ENCODE data around the gene PLCB1. TPM values are rescaled to one million over a fixed set of nuclear protein-coding genes. Genes with fewer than 3 reads are reported as not detected.

Gene PLCB1
- total and polyA plus RNA-seq, 3 experiments from 2014 or later: 8.5 to 9.9 (median 8.8) TPM

DNA sequence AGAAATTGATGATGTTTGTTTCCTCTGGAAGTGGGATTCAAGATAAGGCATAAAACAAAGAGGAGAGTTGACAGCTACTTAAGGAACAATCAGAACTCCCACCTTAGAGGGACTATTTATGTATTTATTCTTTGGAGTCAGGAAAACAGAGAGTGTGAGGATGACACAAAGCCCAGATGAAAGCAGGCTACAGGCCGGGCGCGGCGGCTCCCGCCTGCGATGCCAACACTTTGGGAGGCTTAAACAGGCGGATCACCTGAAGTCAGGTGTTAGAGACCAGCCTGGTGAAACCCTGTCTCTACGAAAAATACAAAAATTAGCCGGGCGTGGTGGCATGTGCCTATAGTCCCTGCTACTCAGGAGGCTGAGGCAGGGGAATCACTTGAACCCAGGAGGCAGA, 543.8 kb downstream of the PLCB1 start:
- no peaks in the 10 kb centered on the region for H3K4me1 Mint-ChIP-seq
- Histone ChIP-seq H3K9me3 (ENCODE audit: low read length) (no peaks in the 10 kb centered on the region), H3K4me1 (ENCODE audit: insufficient read depth, low read length) (no peaks in the 10 kb centered on the region), H3K27ac (ENCODE audit: low read depth, low read length) (no peak overlapping the region), H3K4me3 (ENCODE audit: low read length) (no peak overlapping the region), H3K36me3 (ENCODE audit: insufficient read depth, low read length) (no peaks in the 10 kb centered on the region), H3K27me3 (ENCODE audit: insufficient read depth, low read length, poor library complexity, severe bottlenecking) (no peaks in the 10 kb centered on the region)
- H3K36me3 Mint-ChIP-seq: peaks cover 1 to 31% (median 8%) of the 10 kb centered on the region in 3 donors
- DNase-seq: no peak
- POLR2A ChIA-PET: no interaction called here
- no peak overlapping the region for H3K4me3 Mint-ChIP-seq
- no peaks in the 10 kb centered on the region for H3K27me3 Mint-ChIP-seq
- no peak overlapping the region for H3K27ac Mint-ChIP-seq
- CTCF ChIA-PET: no interaction called here
- peaks cover 0 to 10% (median 2%) of the 10 kb centered on the region in 5 donors for H3K9me3 Mint-ChIP-seq

DNA sequence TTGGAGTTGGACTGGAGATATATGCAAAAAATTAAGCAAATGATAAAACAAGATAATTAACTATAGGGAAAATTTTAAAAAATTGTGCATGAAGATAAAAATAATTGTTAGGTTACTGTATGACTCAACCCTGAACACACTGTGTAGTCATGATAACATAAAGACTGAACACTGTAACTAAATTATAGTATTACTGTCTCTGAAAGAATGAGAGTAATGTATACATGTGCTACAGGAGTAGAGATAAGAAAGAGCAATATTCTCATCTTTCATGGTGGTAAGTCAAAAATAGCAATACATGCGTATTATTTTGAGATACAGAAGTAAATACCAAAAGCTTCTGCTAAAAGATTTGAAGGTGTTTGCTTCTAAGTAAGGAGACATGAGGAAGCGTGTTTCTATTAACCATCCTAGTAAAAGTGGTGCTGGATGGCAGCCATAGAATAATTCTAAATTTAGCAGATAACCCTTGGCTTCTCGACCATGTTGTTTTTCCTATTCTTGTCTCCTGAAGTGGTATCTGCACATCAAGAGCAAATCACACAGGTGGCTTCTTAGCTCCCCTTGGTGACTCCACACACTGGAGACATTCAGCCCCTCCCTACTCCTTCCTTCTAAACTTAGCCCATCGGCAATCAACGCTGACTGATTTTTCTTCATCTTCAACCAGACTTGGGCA, 546.2 kb downstream of the PLCB1 start:
- H3K4me3 Mint-ChIP-seq: no peak overlapping the region
- no peak overlapping the region for H3K4me3 ChIP-seq (ENCODE audit: low read length)
- no peak for DNase-seq
- no peak overlapping the region for H3K27ac ChIP-seq (ENCODE audit: low read depth, low read length)
- H3K4me1 Mint-ChIP-seq: no peaks in the 10 kb centered on the region
- POLR2A ChIA-PET: no interaction called here
- H3K36me3 Mint-ChIP-seq: peaks cover 1 to 31% (median 8%) of the 10 kb centered on the region in 3 donors
- H3K36me3 ChIP-seq (ENCODE audit: insufficient read depth, low read length): no peaks in the 10 kb centered on the region
- no peaks in the 10 kb centered on the region for H3K9me3 ChIP-seq (ENCODE audit: low read length)
- H3K27me3 ChIP-seq (ENCODE audit: insufficient read depth, low read length, poor library complexity, severe bottlenecking): no peaks in the 10 kb centered on the region
- no peaks in the 10 kb centered on the region for H3K27me3 Mint-ChIP-seq
- no peaks in the 10 kb centered on the region for H3K4me1 ChIP-seq (ENCODE audit: insufficient read depth, low read length)
- no peak overlapping the region for H3K27ac Mint-ChIP-seq
- CTCF ChIA-PET: interaction anchor here (1.3 kb wide), 1 partner anchor 10 kb away, joined by 3 read pairs; no protein-coding TSS in a partner anchor
- peaks cover 0 to 10% (median 2%) of the 10 kb centered on the region in 5 donors for H3K9me3 Mint-ChIP-seq

- no peak overlapping the region for H3K27ac Mint-ChIP-seq
- H3K36me3 Mint-ChIP-seq: peaks cover 6 to 48% (median 30%) of the 10 kb centered on the region in 3 donors
- ChIA-PET POLR2A (no interaction called here), CTCF (no interaction called here)
- Histone ChIP-seq H3K27ac (ENCODE audit: low read depth, low read length) (no peak overlapping the region), H3K9me3 (ENCODE audit: low read length) (no peaks in the 10 kb centered on the region), H3K4me3 (ENCODE audit: low read length) (no peak overlapping the region), H3K4me1 (ENCODE audit: insufficient read depth, low read length) (no peaks in the 10 kb centered on the region), H3K36me3 (ENCODE audit: insufficient read depth, low read length) (no peaks in the 10 kb centered on the region), H3K27me3 (ENCODE audit: insufficient read depth, low read length, poor library complexity, severe bottlenecking) (no peaks in the 10 kb centered on the region)
- no peak overlapping the region for H3K4me3 Mint-ChIP-seq
- H3K4me1 Mint-ChIP-seq: no peaks in the 10 kb centered on the region
- peaks cover 2 to 15% (median 10%) of the 10 kb centered on the region in 5 donors for H3K9me3 Mint-ChIP-seq
- no peaks in the 10 kb centered on the region for H3K27me3 Mint-ChIP-seq
- no peak for DNase-seq
These were observed 557.3 kb downstream of the PLCB1 start for GRCh38 chr20:8689337-8689736.

GRCh38 chr20:8690074-8690473, 558.0 kb downstream of the PLCB1 start:
- CTCF ChIA-PET: no interaction called here
- no peak overlapping the region for H3K27ac ChIP-seq (ENCODE audit: low read depth, low read length)
- no peaks in the 10 kb centered on the region for H3K36me3 ChIP-seq (ENCODE audit: insufficient read depth, low read length)
- DNase-seq: no peak
- no peak overlapping the region for H3K27ac Mint-ChIP-seq
- peaks cover 2 to 43% (median 24%) of the 10 kb centered on the region in 3 donors for H3K36me3 Mint-ChIP-seq
- peaks cover 2 to 15% (median 9%) of the 10 kb centered on the region in 5 donors for H3K9me3 Mint-ChIP-seq
- POLR2A ChIA-PET: no interaction called here
- H3K4me1 ChIP-seq (ENCODE audit: insufficient read depth, low read length): no peaks in the 10 kb centered on the region
- no peak overlapping the region for H3K4me3 Mint-ChIP-seq
- H3K27me3 ChIP-seq (ENCODE audit: insufficient read depth, low read length, poor library complexity, severe bottlenecking): no peaks in the 10 kb centered on the region
- H3K27me3 Mint-ChIP-seq: no peaks in the 10 kb centered on the region
- H3K4me1 Mint-ChIP-seq: no peaks in the 10 kb centered on the region
- no peaks in the 10 kb centered on the region for H3K9me3 ChIP-seq (ENCODE audit: low read length)
- H3K4me3 ChIP-seq (ENCODE audit: low read length): no peak overlapping the region

GRCh38 chr20:8693709-8694108, 561.6 kb downstream of the PLCB1 start:
- H3K4me3 Mint-ChIP-seq: no peak overlapping the region
- Histone ChIP-seq H3K27me3 (ENCODE audit: insufficient read depth, low read length, poor library complexity, severe bottlenecking) (no peaks in the 10 kb centered on the region), H3K4me3 (ENCODE audit: low read length) (no peak overlapping the region), H3K9me3 (ENCODE audit: low read length) (no peaks in the 10 kb centered on the region), H3K27ac (ENCODE audit: low read depth, low read length) (no peak overlapping the region), H3K4me1 (ENCODE audit: insufficient read depth, low read length) (no peaks in the 10 kb centered on the region), H3K36me3 (ENCODE audit: insufficient read depth, low read length) (no peaks in the 10 kb centered on the region)
- no peak overlapping the region for H3K27ac Mint-ChIP-seq
- peaks cover 2 to 22% (median 11%) of the 10 kb centered on the region in 3 donors for H3K36me3 Mint-ChIP-seq
- CTCF ChIA-PET: interaction anchor here (1.2 kb wide), 1 partner anchor 28 kb away, joined by 3 read pairs; no protein-coding TSS in a partner anchor
- peaks cover under 1 to 12% (median 4%) of the 10 kb centered on the region in 5 donors for H3K9me3 Mint-ChIP-seq
- POLR2A ChIA-PET: no interaction called here
- no peaks in the 10 kb centered on the region for H3K27me3 Mint-ChIP-seq
- DNase-seq: no peak
- H3K4me1 Mint-ChIP-seq: no peaks in the 10 kb centered on the region

DNA sequence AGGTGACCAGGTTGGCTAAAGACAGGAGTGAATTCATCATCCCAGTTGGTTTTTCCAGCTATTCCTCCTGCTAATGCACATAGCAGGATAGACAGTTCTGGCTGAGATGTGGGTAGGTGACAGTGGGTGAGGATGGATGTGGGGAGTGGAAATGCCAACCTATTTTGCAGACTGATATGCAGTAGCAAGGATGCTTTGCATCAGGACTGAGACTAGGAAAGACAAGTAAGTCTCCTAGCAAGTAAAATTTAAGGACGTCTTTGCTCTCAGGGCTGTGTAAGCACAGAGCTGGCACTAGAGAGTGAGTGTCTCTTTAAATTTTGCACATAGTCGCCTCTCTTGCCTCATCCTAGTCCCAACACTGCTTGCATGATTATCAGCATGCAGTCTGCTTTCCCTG, 568.7 kb downstream of the PLCB1 start:
- no peaks in the 10 kb centered on the region for H3K9me3 ChIP-seq (ENCODE audit: low read length)
- H3K27ac ChIP-seq (ENCODE audit: low read depth, low read length): no peak overlapping the region
- H3K36me3 ChIP-seq (ENCODE audit: insufficient read depth, low read length): no peaks in the 10 kb centered on the region
- no peaks in the 10 kb centered on the region for H3K27me3 ChIP-seq (ENCODE audit: insufficient read depth, low read length, poor library complexity, severe bottlenecking)
- CTCF ChIA-PET: no interaction called here
- Mint-ChIP-seq H3K27me3 (peaks cover 0 to 1% of the 10 kb centered on the region in 2 donors), H3K9me3 (no peaks in the 10 kb centered on the region), H3K36me3 (peaks cover 4 to 6% (median 4%) of the 10 kb centered on the region in 3 donors), H3K4me3 (no peak overlapping the region), H3K27ac (no peak overlapping the region), H3K4me1 (no peaks in the 10 kb centered on the region)
- no peak for DNase-seq
- H3K4me3 ChIP-seq (ENCODE audit: low read length): no peak overlapping the region
- no peaks in the 10 kb centered on the region for H3K4me1 ChIP-seq (ENCODE audit: insufficient read depth, low read length)
- POLR2A ChIA-PET: no interaction called here

DNA sequence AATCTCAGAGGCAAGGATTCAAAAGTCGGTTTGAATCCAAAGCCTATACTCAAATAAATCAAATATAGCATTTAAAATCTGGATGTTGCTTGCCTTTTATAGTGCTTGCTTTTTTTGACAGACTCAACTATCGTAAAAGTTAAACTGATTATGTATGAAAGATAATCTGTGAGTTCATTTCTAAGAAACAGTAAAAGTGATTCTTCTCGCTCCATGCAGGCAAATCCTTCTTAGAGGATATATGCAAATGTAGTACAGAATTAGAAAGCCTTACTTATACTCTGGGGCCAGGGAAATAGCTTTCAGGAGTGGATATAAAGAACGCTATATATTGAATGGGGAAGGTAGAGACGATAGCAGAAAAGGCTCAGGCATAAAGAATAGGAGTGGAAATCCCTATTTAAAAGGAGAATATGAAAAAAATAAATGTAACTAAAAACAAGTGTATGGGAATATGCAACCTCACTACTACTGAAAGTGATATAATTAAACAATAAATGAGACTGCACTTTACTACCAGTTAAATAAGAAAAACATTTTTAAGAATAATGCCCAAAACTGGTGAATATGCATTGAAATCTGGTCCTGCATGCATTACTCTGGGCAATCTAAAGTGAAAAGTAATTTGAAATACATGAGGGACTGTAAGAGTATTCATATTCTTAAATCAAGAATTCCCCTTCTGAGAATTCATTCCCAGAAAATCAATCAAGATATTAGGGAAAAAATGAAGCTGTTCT, 575.1 kb downstream of the PLCB1 start:
- ChIA-PET CTCF (no interaction called here), POLR2A (no interaction called here)
- no peak overlapping the region for H3K4me3 Mint-ChIP-seq
- H3K36me3 Mint-ChIP-seq: peaks cover 5 to 16% (median 9%) of the 10 kb centered on the region in 3 donors
- Histone ChIP-seq H3K36me3 (ENCODE audit: insufficient read depth, low read length) (no peaks in the 10 kb centered on the region), H3K4me1 (ENCODE audit: insufficient read depth, low read length) (no peaks in the 10 kb centered on the region), H3K4me3 (ENCODE audit: low read length) (no peak overlapping the region), H3K27ac (ENCODE audit: low read depth, low read length) (no peak overlapping the region), H3K27me3 (ENCODE audit: insufficient read depth, low read length, poor library complexity, severe bottlenecking) (no peaks in the 10 kb centered on the region), H3K9me3 (ENCODE audit: low read length) (no peaks in the 10 kb centered on the region)
- H3K9me3 Mint-ChIP-seq: no peaks in the 10 kb centered on the region
- H3K4me1 Mint-ChIP-seq: no peaks in the 10 kb centered on the region
- no peak for DNase-seq
- H3K27ac Mint-ChIP-seq: no peak overlapping the region
- H3K27me3 Mint-ChIP-seq: no peaks in the 10 kb centered on the region

- ChIA-PET CTCF (no interaction called here), POLR2A (no interaction called here)
- Mint-ChIP-seq H3K4me1 (no peaks in the 10 kb centered on the region), H3K27ac (no peak overlapping the region), H3K4me3 (no peak overlapping the region), H3K36me3 (peaks cover 5 to 14% (median 5%) of the 10 kb centered on the region in 3 donors), H3K9me3 (no peaks in the 10 kb centered on the region), H3K27me3 (no peaks in the 10 kb centered on the region)
- H3K4me3 ChIP-seq (ENCODE audit: low read length): no peak overlapping the region
- H3K36me3 ChIP-seq (ENCODE audit: insufficient read depth, low read length): no peaks in the 10 kb centered on the region
- H3K27me3 ChIP-seq (ENCODE audit: insufficient read depth, low read length, poor library complexity, severe bottlenecking): no peaks in the 10 kb centered on the region
- H3K9me3 ChIP-seq (ENCODE audit: low read length): no peaks in the 10 kb centered on the region
- H3K4me1 ChIP-seq (ENCODE audit: insufficient read depth, low read length): no peaks in the 10 kb centered on the region
- no peak for DNase-seq
- H3K27ac ChIP-seq (ENCODE audit: low read depth, low read length): no peak overlapping the region
These were observed 577.6 kb downstream of the PLCB1 start for GRCh38 chr20:8709627-8710026.
